GM19023 (cell line): ENCODE data around the gene IQSEC1.
"Not testable (repeated sequence)": the region's sequence is repeated elsewhere in the genome, so short reads cannot be mapped to it uniquely, and the experiment has no call there.

ENCODE experiments used
- ATAC-seq: cut with Tn5 transposase; IDR thresholded peaks from one replicate; pipeline ENCODE4 v1.9.1; 2021; ENCODE audit warnings: mild to moderate bottlenecking, moderate library complexity; ENCODE audit not compliant: unreplicated experiment

IQSEC1 gene

DNA sequence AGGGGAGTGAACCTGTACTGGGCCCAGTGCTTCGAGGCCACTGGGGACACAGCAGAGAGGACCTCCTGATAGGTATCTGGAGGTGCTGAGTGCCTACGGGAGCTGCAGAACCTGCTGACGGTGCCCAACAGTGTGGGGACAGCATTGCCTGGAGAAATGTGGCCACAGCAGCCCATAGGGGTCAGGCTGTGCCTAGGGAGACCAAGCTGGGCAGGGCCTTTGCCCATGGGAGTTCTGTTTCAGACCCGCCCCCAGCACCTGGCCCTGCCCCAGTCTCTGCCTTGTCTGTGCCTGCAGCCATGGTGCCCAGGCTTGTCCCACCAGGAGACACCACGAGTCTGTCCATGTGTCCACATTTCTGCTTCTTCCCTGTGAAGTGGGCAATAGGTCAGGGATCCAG, 216.6 kb downstream of the IQSEC1 start:
- no peak for ATAC-seq

DNA sequence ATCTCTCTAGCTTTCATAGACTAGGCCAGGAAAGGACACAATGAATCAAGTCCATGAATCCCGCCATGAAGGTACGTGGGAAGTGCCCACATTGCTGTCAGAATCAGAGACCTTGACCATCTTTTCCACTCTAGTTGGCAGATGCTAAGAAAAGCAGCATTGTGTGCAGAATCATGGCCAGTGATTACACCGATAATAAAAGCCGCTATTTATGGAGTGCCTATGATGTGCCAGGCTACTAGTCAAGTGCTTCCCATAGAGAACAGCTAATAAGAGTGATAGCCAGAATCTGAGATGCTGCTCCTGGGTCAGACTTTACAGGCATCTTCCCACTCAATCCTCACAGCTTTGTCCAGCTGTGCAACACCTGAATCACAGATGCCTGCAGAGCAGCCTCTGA, 218.7 kb downstream of the IQSEC1 start:
- no peak for ATAC-seq

DNA sequence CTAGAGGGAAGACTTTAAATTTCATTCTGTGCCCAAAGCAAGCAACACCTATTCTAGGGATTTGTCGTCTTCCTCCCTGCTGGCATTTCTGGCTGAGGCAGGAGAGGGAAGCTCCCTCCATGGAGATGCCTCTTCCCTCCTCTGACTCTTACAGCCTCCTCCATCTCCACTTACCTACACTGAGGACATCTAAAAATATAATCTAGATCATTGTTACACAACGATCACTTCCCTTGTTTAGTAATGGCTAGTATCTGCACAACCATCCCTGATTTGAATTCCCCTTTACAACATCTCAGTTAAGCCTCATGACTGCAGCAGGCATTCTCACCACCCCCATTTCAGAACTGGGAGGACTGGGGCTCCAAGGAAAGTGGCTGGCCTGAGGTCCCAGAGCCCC, 219.4 kb downstream of the IQSEC1 start:
- not testable (repeated sequence) for ATAC-seq

DNA sequence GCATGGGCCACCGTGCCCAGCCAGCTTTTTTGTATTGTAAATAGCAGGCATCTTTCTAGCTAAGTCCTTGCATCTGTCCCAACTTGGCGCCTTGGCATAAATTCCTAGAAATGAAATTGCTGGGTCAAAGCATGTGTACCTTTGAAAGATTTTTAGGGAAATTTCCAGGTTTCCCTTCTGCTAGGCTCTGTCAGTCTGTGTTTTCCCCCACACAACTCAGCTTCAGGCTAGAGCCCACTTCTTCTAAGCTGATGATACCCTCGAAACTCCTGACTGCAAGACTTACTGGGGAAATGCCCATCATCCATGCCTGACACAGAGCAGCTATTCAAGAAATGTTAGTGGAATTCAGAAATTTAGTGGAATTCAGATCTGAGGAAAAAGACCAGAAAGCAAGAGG, 221.0 kb downstream of the IQSEC1 start:
- ATAC-seq: no peak
